Natural killer cell (primary cell): ENCODE data around the gene ZNF593OS. TPM values are rescaled to one million over a fixed set of nuclear protein-coding genes. Genes with fewer than 3 reads are reported as not detected.

Source experiments
- ATAC-seq, 3 donors: fragments of 150-1000 bp in 2 of 3; fragments of 200-7000 bp in 1 of 3; cut with Tn5 transposase; 1 replicate in 1 of 3; 2 replicates in 2 of 3; pipeline ENCODE4 v1.10.0; 2021; ENCODE audit warnings: mild to moderate bottlenecking in 2 of 3, moderate library complexity in 2 of 3
- DNase-seq, 2 donors: peaks; one replicate each; pipeline versions ENCODE4 v3.0.0 to v3.0.0-alpha.2; 2013 to 2021; ENCODE audit warnings: mixed read lengths in 1 of 2
- H3K27ac ChIP-seq: one replicate; pipeline ENCODE4 v1.5.1; 2013; ENCODE audit warnings: mild to moderate bottlenecking, low read length
- H3K27me3 ChIP-seq: one replicate; pipeline ENCODE4 v1.6.1; 2013; ENCODE audit warnings: low read length; ENCODE audit not compliant: control insufficient read depth, insufficient read depth
- H3K36me3 ChIP-seq: one replicate; pipeline ENCODE4 v1.6.1; 2013; ENCODE audit warnings: low read length; ENCODE audit not compliant: control insufficient read depth, insufficient read depth
- H3K4me1 ChIP-seq: one replicate; pipeline ENCODE4 v1.6.1; 2013; ENCODE audit warnings: low read length; ENCODE audit not compliant: control insufficient read depth, insufficient read depth
- H3K4me3 ChIP-seq: one replicate; pipeline ENCODE4 v1.5.1; 2013; ENCODE audit warnings: low read length
- H3K9me3 ChIP-seq: one replicate; pipeline ENCODE4 v1.6.1; 2013; ENCODE audit warnings: low read length; ENCODE audit not compliant: control insufficient read depth, insufficient read depth
- H3K27ac Mint-ChIP-seq, 2 donors: one replicate each; pipeline ENCODE4 v1.8.0; 2022; ENCODE audit warnings: mild to moderate bottlenecking in 2 of 2, mixed read lengths in 2 of 2, moderate library complexity in 1 of 2
- H3K27me3 Mint-ChIP-seq, 2 donors: one replicate each; pipeline ENCODE4 v1.8.0; 2022; ENCODE audit warnings: low read depth in 2 of 2, mixed read lengths in 2 of 2
- H3K36me3 Mint-ChIP-seq: one replicate; pipeline ENCODE4 v1.8.0; 2022; ENCODE audit warnings: mixed read lengths
- H3K4me1 Mint-ChIP-seq, 2 donors: one replicate each; pipeline ENCODE4 v1.8.0; 2022; ENCODE audit warnings: mixed read lengths in 2 of 2
- H3K4me3 Mint-ChIP-seq: one replicate; pipeline ENCODE4 v1.8.0; 2022; ENCODE audit warnings: mild to moderate bottlenecking, moderate library complexity, mixed read lengths
- H3K9me3 Mint-ChIP-seq, 2 donors: one replicate each; pipeline ENCODE4 v1.8.0; 2022; ENCODE audit warnings: mixed read lengths in 2 of 2
- WGBS: methylation state at CpG from one replicate; pipeline ENCODE4 v1.1.7; 2013; ENCODE audit warnings: missing lambda C conversion rate; ENCODE audit not compliant: insufficient coverage; 5-methylcytosine and 5-hydroxymethylcytosine counted together
- intact Hi-C: fragments of 100-400 bp; cut with micrococcal nuclease; formaldehyde crosslinking; loops from one replicate; pipeline ENCODE4 v1.14.2; 2022
- total RNA-seq, 4 donors: library from RNA; stranded (reverse); fragments of 120-200 nt in 1 of 4; gene quantifications; one replicate each; pipeline versions ENCODE4 v1.2.3 to v1.2.4, GENCODE V29; 2013 to 2022
- TF ChIP-seq, protein P1 (sequence below): fragments of 200-600 bp; IDR thresholded peaks from one replicate; pipeline ENCODE4 v1.8.0; 2022; ENCODE audit warnings: antibody characterized with exemption

The ZNF593OS gene
- total RNA-seq, 3 donors from 2014 or later (not counting 1 experiment from before 2014, with no cell fraction given), result not detected

DNA sequence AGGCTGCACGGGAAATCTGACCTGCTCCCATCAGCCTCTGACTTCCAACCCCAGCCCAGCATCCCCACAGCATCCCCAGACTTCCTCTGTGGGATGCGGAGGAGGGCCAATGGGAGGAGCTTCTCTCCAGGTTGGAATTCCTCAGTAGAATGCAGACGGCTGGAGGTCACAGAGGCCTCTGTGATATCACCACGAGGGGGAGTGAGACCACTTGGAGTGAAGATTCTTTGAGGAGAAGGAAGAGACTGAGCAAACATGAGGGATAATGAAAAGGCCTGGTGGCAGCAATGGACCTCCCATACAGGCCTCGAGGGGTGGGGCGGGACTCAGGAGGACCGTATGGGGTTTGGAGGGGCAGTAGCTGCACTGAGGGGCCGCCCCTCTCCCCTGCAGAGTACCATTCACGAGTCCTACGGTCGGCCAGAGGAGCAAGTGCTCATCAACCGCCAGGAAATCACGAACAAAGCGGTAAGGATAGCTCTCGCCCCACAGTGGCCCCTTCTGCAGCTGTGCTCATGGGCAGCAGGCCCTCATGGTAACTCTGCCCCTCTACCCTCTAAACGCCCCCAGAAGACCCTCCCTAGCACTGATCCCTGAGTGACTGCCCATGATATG, 18.8 kb upstream of the ZNF593OS start, which contains the start of gene CATSPER4:
Gene CATSPER4, plus strand, starts transcription at position 230 of the 615 bp plus-strand sequence. Its CDS starts 26 bp downstream, at position 256.
- no peaks in the 10 kb centered on the region for H3K4me1 ChIP-seq
- WGBS, result 73% methylated on average over 16 of the region's 16 CpGs
- Mint-ChIP-seq H3K27me3 (peaks cover 0 to 3% of the 10 kb centered on the region in 2 donors), H3K36me3 (no peaks in the 10 kb centered on the region), H3K27ac (no peak within 1 kb of the TSS), H3K4me3 (no peak within 1 kb of the TSS), H3K9me3 (no peaks in the 10 kb centered on the region), H3K4me1 (peaks cover 0 to 4% of the 10 kb centered on the region in 2 donors)
- H3K27me3 ChIP-seq, result no peaks in the 10 kb centered on the region
- no peak for ATAC-seq
- no peak within 1 kb of the TSS for H3K4me3 ChIP-seq
- no peak within 1 kb of the TSS for H3K27ac ChIP-seq
- no peaks in the 10 kb centered on the region for H3K9me3 ChIP-seq
- TF ChIP-seq, protein P1, sequence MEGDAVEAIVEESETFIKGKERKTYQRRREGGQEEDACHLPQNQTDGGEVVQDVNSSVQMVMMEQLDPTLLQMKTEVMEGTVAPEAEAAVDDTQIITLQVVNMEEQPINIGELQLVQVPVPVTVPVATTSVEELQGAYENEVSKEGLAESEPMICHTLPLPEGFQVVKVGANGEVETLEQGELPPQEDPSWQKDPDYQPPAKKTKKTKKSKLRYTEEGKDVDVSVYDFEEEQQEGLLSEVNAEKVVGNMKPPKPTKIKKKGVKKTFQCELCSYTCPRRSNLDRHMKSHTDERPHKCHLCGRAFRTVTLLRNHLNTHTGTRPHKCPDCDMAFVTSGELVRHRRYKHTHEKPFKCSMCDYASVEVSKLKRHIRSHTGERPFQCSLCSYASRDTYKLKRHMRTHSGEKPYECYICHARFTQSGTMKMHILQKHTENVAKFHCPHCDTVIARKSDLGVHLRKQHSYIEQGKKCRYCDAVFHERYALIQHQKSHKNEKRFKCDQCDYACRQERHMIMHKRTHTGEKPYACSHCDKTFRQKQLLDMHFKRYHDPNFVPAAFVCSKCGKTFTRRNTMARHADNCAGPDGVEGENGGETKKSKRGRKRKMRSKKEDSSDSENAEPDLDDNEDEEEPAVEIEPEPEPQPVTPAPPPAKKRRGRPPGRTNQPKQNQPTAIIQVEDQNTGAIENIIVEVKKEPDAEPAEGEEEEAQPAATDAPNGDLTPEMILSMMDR, result no peak
- intact Hi-C loops, result no loop called here
- peak in 1 of 2 donors; percentile 44 for DNase-seq
- H3K36me3 ChIP-seq, result no peaks in the 10 kb centered on the region

DNA sequence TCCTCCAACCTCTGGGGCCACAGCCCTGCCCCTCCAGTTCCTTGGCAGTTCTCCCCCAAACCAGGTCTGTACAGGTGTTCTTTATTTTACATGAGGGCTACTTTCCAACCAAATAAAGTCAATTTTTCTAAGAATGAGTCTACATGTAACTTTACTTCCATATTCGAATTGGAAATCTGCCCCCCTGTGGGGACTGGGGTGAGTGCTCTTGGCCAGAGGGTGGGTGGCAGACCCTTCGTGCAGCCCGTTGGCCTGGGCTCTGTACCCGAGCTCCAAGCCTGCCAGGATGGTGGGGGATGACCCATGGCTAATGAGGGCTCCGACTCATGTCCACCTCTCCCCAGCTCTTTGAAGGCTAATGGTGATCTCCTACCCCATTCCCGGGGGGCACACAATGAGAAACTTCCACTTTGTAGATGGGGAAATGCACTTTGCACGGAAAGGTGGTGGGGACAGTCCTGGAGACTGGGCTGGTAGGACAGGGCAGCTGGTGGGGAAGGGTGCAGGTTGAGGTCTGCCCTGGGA, 18.2 kb upstream of the ZNF593OS start:
- Mint-ChIP-seq H3K36me3 (no peaks in the 10 kb centered on the region), H3K9me3 (no peaks in the 10 kb centered on the region), H3K27ac (no peak overlapping the region), H3K4me1 (peaks cover 0 to 4% of the 10 kb centered on the region in 2 donors), H3K4me3 (no peak overlapping the region), H3K27me3 (peaks cover 0 to 3% of the 10 kb centered on the region in 2 donors)
- H3K36me3 ChIP-seq, result no peaks in the 10 kb centered on the region
- TF ChIP-seq, protein P1, result no peak
- no peaks in the 10 kb centered on the region for H3K4me1 ChIP-seq
- no peaks in the 10 kb centered on the region for H3K27me3 ChIP-seq
- no peak overlapping the region for H3K4me3 ChIP-seq
- no peak for DNase-seq
- intact Hi-C loops, result no loop called here
- no peak overlapping the region for H3K27ac ChIP-seq
- WGBS, result 90% methylated on average over 7 of the region's 7 CpGs
- H3K9me3 ChIP-seq, result no peaks in the 10 kb centered on the region
- no peak for ATAC-seq

DNA sequence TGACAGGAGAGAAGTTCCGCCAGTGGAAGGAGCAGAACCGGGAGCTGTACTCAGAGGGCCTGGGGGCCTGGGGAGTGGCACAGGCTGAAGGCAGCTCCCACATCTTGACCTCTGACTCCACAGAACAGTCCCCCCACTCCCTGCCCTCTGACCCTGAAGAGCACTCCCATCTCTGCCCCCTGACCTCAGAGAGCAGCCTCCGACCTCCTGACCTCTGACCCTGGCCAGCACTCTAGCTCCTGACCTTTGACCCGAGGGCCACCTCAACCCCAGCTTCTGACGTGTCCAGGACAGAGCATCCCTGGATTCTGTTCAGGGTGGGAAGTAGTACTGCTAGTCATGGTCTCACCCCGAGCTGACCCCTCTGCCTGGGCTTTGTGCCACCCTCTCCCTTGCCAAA, 17.7 kb upstream of the ZNF593OS start:
- H3K27me3 ChIP-seq, result no peaks in the 10 kb centered on the region
- peaks cover 0 to 3% of the 10 kb centered on the region in 2 donors for H3K27me3 Mint-ChIP-seq
- WGBS, result 87% methylated on average over 6 of the region's 6 CpGs

More for the DNA sequence above, 17.7 kb upstream of the ZNF593OS start:
- Mint-ChIP-seq H3K4me3 (no peak overlapping the region), H3K27ac (no peak overlapping the region), H3K4me1 (peaks cover 0 to 4% of the 10 kb centered on the region in 2 donors), H3K36me3 (no peaks in the 10 kb centered on the region), H3K9me3 (no peaks in the 10 kb centered on the region)
- Histone ChIP-seq H3K4me1 (no peaks in the 10 kb centered on the region), H3K36me3 (no peaks in the 10 kb centered on the region), H3K9me3 (no peaks in the 10 kb centered on the region), H3K4me3 (no peak overlapping the region), H3K27ac (no peak overlapping the region)
- TF ChIP-seq, protein P1, result no peak
- intact Hi-C loops, result no loop called here
- ATAC-seq (no peak), DNase-seq (no peak)
